ENCODE measurements around the gene ZIM2. TPM values are rescaled to one million over a fixed set of nuclear protein-coding genes. Genes with fewer than 3 reads are reported as not detected.
A peak's percentile ranks its signal among the peaks of the same experiment; 100 is the strongest.

ZIM2 gene
- total and polyA plus RNA-seq, 2 experiments from 2014 or later = not detected

DNA sequence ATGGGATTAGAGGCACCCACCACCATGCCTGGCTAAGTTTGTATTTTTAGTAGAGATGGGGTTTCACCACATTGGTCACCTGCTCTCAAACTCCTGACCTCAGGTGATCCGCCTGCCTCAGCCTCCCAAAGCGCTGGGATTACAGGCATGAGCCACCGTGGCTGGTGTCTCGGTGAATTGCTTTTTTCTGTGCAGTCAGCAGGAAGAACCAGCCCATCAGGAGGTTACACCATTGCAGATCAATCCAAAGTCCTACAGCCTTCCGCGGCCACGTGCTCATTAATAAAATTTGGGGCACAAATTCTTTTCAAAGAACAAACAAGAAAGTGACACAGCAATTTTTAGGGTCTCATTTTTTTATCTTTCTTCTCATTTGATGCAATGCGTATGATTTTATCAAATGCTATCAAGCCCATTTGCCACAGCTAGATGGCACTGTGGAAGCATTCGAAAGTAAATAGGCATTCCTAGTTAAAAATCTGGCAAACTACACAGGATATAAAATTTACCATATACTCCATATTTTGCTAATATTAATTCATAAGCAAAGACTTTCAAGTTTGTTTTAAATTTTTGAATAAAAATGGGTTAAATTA lies 114.6 kb downstream of the ZIM2 start:
- no peaks in the 10 kb centered on the region for H3K9me2 ChIP-seq (ENCODE audit: insufficient read depth)
- no peaks in the 10 kb centered on the region for H3K27me3 ChIP-seq (ENCODE audit: insufficient read depth)
- TF ChIP-seq, protein P1, sequence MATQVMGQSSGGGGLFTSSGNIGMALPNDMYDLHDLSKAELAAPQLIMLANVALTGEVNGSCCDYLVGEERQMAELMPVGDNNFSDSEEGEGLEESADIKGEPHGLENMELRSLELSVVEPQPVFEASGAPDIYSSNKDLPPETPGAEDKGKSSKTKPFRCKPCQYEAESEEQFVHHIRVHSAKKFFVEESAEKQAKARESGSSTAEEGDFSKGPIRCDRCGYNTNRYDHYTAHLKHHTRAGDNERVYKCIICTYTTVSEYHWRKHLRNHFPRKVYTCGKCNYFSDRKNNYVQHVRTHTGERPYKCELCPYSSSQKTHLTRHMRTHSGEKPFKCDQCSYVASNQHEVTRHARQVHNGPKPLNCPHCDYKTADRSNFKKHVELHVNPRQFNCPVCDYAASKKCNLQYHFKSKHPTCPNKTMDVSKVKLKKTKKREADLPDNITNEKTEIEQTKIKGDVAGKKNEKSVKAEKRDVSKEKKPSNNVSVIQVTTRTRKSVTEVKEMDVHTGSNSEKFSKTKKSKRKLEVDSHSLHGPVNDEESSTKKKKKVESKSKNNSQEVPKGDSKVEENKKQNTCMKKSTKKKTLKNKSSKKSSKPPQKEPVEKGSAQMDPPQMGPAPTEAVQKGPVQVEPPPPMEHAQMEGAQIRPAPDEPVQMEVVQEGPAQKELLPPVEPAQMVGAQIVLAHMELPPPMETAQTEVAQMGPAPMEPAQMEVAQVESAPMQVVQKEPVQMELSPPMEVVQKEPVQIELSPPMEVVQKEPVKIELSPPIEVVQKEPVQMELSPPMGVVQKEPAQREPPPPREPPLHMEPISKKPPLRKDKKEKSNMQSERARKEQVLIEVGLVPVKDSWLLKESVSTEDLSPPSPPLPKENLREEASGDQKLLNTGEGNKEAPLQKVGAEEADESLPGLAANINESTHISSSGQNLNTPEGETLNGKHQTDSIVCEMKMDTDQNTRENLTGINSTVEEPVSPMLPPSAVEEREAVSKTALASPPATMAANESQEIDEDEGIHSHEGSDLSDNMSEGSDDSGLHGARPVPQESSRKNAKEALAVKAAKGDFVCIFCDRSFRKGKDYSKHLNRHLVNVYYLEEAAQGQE (IDR thresholded peaks at IDR 0.05; ENCODE audit: unreplicated experiment) = no peak
- TF ChIP-seq, protein P2, sequence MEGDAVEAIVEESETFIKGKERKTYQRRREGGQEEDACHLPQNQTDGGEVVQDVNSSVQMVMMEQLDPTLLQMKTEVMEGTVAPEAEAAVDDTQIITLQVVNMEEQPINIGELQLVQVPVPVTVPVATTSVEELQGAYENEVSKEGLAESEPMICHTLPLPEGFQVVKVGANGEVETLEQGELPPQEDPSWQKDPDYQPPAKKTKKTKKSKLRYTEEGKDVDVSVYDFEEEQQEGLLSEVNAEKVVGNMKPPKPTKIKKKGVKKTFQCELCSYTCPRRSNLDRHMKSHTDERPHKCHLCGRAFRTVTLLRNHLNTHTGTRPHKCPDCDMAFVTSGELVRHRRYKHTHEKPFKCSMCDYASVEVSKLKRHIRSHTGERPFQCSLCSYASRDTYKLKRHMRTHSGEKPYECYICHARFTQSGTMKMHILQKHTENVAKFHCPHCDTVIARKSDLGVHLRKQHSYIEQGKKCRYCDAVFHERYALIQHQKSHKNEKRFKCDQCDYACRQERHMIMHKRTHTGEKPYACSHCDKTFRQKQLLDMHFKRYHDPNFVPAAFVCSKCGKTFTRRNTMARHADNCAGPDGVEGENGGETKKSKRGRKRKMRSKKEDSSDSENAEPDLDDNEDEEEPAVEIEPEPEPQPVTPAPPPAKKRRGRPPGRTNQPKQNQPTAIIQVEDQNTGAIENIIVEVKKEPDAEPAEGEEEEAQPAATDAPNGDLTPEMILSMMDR (conservative IDR thresholded peaks at IDR 0.05; ENCODE audit: low read depth in 2 of 2) = peak in 1 of 2 experiments; percentile 29; a peak in 2 of 4 replicates
- no peak overlapping the region for H3K4me2 ChIP-seq
- DNase-seq (ENCODE audit: low spot score) (no peak), ATAC-seq (no peak)
- no peaks in the 10 kb centered on the region for H3K4me1 ChIP-seq (ENCODE audit: insufficient read depth)
- Mint-ChIP-seq H3K4me1 (no peaks in the 10 kb centered on the region), H3K9me3 (peaks cover 94% of the 10 kb centered on the region), H3K36me3 (ENCODE audit: low read depth) (peaks cover 46% of the 10 kb centered on the region), H3K27me3 (ENCODE audit: insufficient read depth, low read depth, poor library complexity) (peaks cover 5% of the 10 kb centered on the region), H3K4me3 (no peak overlapping the region), H3K27ac (no peak overlapping the region)
- no peaks in the 10 kb centered on the region for H4K20me1 ChIP-seq (replicated peaks; ENCODE audit: insufficient read depth)
- no peaks in the 10 kb centered on the region for H3F3A ChIP-seq (replicated peaks; ENCODE audit: low read depth)
- H2AFZ ChIP-seq = no peak overlapping the region
- H3K79me2 ChIP-seq (replicated peaks; ENCODE audit: insufficient read depth) = no peaks in the 10 kb centered on the region
- peaks cover 10% of the 10 kb centered on the region; the same call in 1 of the 2 replicates for H3K36me3 ChIP-seq (ENCODE audit: insufficient read depth)
- H3K4me3 ChIP-seq = no peak overlapping the region
- H3K27ac ChIP-seq (ENCODE audit: low read depth) = no peak overlapping the region

Small RNAs within 50 kb of the gene (small RNA-seq; reads per million reads assigned to genes)
- not detected for gene AC006115.2 (ENCODE audit: low replicate concordance)

Other genes with a start within 250 kb of the ZIM2 start
- gene ZNF71, start 245.4 kb downstream of the ZIM2 start, total RNA-seq (2014; rRNA removed; shearing (Covaris generic)) = 13.2 and 13.9 TPM in 2 replicates
- gene ZNF71, start 245.4 kb downstream of the ZIM2 start, polyA plus RNA-seq (2016; fragmentation: Nextera tagmentation; extraction: Ambion mirVana) = 4.7 and 5.9 TPM in 2 replicates
- gene SMIM17, start 197.6 kb downstream of the ZIM2 start, total RNA-seq (2014; rRNA removed; shearing (Covaris generic)) = 0.19 and 0.63 TPM in 2 replicates
- not detected in 2 replicates for gene SMIM17, start 197.6 kb downstream of the ZIM2 start, polyA plus RNA-seq (2016; fragmentation: Nextera tagmentation; extraction: Ambion mirVana)
- gene ZNF835, start 169.0 kb downstream of the ZIM2 start, total RNA-seq (2014; rRNA removed; shearing (Covaris generic)) = 0.31 and 1.7 TPM in 2 replicates
- gene ZNF835, start 169.0 kb downstream of the ZIM2 start, polyA plus RNA-seq (2016; fragmentation: Nextera tagmentation; extraction: Ambion mirVana) = 0.32 and 0.56 TPM in 2 replicates
- not detected in 2 replicates for gene PEG3, start within 50 bp of the ZIM2 start, total RNA-seq (2014; rRNA removed; shearing (Covaris generic))
- gene PEG3, start within 50 bp of the ZIM2 start, polyA plus RNA-seq (2016; fragmentation: Nextera tagmentation; extraction: Ambion mirVana) = not detected in 2 replicates